VCaP (cell line): ENCODE data around the gene SSBP3.

Source experiments
- H3K27ac ChIP-seq: fragments of 450-650 bp; 2 replicates; pipeline ENCODE4 v1.5.1; 2017
- CTCF ChIP-seq: fragments of 450-650 bp; conservative IDR thresholded peaks from 2 replicates; pipeline ENCODE4 v1.5.1; 2017; ENCODE audit warnings: mild to moderate bottlenecking, moderate library complexity

SSBP3 gene

DNA sequence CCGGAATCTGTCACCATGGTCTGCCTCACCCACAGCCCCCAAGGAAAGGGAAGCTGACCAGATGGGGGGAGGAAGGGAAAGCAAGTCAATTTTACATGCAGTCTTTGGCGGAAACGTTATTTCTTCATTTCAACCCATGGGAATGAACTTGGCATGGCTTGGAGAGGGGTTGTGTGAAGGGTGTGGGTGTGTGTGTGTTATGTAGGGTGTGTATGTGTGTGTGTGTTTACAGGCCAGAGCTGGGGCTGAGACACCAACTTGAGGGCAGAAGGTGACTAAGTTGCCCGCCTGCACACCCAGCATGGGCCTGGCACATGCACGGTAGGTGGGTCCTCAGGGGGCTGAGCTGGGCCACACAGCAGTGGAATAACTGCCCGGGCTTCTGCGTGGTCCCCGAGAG, 141.1 kb downstream of the SSBP3 start:
- peak overlapping the region; percentile 78; the same call in 1 of the 2 replicates for H3K27ac ChIP-seq
- no peak for TF ChIP-seq CTCF

DNA sequence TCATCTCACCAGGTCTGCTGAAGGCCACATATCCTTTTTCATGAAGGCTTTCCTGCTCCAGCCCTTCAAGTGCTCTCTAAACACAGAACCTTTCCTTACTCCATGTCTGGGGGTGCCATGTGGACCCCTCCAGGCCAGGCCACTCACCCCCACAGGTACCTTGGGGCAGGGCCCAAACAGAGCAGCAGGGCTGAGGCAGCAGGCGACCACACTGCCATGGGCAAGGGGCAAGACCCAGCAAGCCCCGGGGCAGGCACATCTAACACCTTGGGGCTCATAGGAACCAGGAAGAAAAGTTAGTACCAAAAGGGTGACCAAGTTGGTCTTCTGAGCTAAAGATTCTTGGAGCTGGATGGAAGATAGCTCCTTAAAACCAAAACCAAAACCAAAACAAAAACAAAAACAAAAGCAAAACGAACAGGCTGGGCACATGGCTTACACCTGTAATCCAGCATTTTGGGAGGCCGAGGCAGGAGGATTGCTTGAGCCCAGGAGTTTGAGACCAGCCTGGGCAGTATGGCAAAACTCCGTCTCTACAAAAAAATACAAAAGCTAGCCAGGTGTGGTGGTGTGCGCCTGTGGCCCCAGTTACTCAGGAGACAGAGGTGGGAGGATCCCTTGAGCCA, 142.5 kb downstream of the SSBP3 start:
- TF ChIP-seq CTCF: no peak

DNA sequence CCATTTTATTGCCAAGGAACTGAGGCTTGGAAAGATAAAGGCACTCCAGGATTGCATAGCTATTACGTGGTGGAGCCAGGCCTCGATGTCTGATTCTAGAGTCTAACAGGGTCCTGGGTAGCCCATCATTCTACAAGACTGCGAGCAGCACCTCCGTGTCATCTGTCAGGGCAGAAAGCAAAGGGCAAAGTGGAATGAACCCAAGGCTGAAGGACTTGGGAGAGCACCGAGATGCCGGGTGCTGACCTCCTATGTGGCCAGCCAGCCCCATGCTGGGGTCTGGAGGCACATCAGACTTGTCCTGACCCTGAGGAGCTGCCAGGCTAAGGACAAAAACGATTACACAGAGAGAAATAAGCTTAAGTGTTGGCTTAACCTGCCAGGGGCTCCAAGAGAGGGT, 143.9 kb downstream of the SSBP3 start:
- no peak for TF ChIP-seq CTCF
- no peak overlapping the region for H3K27ac ChIP-seq

More for the DNA sequence above, 142.5 kb downstream of the SSBP3 start:
- H3K27ac ChIP-seq: peak overlapping the region; percentile 78; the same call in 1 of the 2 replicates

- no peak for TF ChIP-seq CTCF
- no peak overlapping the region for H3K27ac ChIP-seq
Observed at GRCh38 chr1:54260810-54261209, 145.4 kb downstream of the SSBP3 start.

- no peak for TF ChIP-seq CTCF
- no peak overlapping the region for H3K27ac ChIP-seq
Observed at GRCh38 chr1:54259546-54260140, 146.6 kb downstream of the SSBP3 start.

DNA sequence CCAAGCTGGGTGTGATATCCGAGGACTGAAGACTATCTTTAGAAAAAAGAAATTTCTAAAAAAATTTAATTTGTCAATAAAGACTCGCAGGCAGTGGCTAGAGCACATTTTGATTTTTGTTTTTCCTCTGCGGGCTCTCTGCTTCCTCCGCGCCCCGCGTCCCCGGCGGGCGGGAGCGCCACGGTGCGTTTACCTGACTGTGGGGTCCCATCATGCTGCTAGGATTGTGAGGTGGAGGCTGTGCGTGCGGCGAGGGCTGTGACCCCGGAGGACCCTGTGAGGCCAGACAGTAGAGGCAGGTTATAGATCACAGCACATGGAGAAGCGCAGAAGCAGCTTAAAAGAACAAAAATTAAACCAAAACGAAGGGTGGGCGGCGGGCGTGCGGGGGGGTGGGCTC, 148.3 kb downstream of the SSBP3 start:
- H3K27ac ChIP-seq: no peak overlapping the region
- TF ChIP-seq CTCF: no peak

GRCh38 chr1:54257346-54257620, 148.9 kb downstream of the SSBP3 start:
- H3K27ac ChIP-seq: no peak overlapping the region
- TF ChIP-seq CTCF: no peak
